ENCODE data around the gene DUSP2.

The DUSP2 gene

GRCh38 chr2:96131152-96131812 lies 14.0 kb downstream of the DUSP2 start:
- no peak for TF ChIP-seq EZH2phosphoT487 (IDR thresholded peaks at IDR 0.05; ENCODE audit: low read length)
- no peak for TF ChIP-seq CTCF (IDR thresholded peaks at IDR 0.05; ENCODE audit: low read length)
- TF ChIP-seq EZH2 (optimal IDR thresholded peaks at IDR 0.05; ENCODE audit: low read depth, low read length), result no peak
- H3K9me2 ChIP-seq (replicated peaks; ENCODE audit: insufficient read depth, low read length), result no peaks in the 10 kb centered on the region
- no peaks in the 10 kb centered on the region for H3K79me2 ChIP-seq (ENCODE audit: low read length)
- peak overlapping the region; percentile 25; the same call in 1 of the 2 replicates for H3K27ac ChIP-seq (ENCODE audit: low read length)
- DNase-seq, result peak; percentile 60
- H4K20me1 ChIP-seq (ENCODE audit: insufficient read depth, low read length), result no peaks in the 10 kb centered on the region
- peaks cover 13% of the 10 kb centered on the region for H3F3A ChIP-seq (ENCODE audit: insufficient read depth, low read length)
- H3K36me3 ChIP-seq (replicated peaks; ENCODE audit: insufficient read depth, low read length), result no peaks in the 10 kb centered on the region
- no peaks in the 10 kb centered on the region for H3K9me3 ChIP-seq (replicated peaks; ENCODE audit: insufficient read depth, low read length)
- H3K27me3 ChIP-seq (replicated peaks; ENCODE audit: insufficient read depth, low read length), result peaks cover 29% of the 10 kb centered on the region; the same call in 1 of the 2 replicates
- peak overlapping the region; percentile 23 for H3K4me3 ChIP-seq (ENCODE audit: low read length)
- H3K4me1 ChIP-seq (ENCODE audit: low read length), result peaks cover 25% of the 10 kb centered on the region
- peak overlapping the region; percentile 59 for H3K4me2 ChIP-seq (ENCODE audit: low read depth, low read length)
- H2AFZ ChIP-seq (ENCODE audit: low read length), result peak overlapping the region; percentile 17
- H3K9ac ChIP-seq (ENCODE audit: low read length), result peak overlapping the region; percentile 2; the same call in 1 of the 2 replicates

DNA sequence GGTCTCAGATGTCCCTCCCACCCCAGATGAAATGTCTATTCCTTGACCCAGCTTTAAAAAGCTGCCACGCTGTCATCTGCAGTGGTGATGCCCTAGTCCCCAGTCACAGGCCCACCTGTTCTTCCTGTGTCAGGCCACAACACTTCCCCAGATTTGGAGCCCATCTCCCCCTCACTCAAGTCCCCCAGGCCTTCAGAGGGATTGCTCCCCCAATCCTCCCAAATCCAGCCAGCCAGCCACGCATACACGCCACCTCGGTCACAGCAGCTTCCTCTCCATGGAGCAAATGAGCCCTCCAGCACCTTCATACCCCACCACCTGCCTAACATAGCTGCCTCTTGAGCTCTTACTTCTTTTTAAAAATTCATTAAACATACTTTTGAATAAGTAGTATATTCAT lies 14.8 kb downstream of the DUSP2 start:
- H3K4me1 ChIP-seq (ENCODE audit: low read length), result peaks cover 25% of the 10 kb centered on the region
- no peaks in the 10 kb centered on the region for H3K36me3 ChIP-seq (replicated peaks; ENCODE audit: insufficient read depth, low read length)
- no peaks in the 10 kb centered on the region for H3K79me2 ChIP-seq (ENCODE audit: low read length)
- no peak for DNase-seq
- no peak for TF ChIP-seq EZH2 (optimal IDR thresholded peaks at IDR 0.05; ENCODE audit: low read depth, low read length)
- TF ChIP-seq CTCF (IDR thresholded peaks at IDR 0.05; ENCODE audit: low read length), result no peak
- TF ChIP-seq EZH2phosphoT487 (IDR thresholded peaks at IDR 0.05; ENCODE audit: low read length), result no peak
- no peak overlapping the region for H2AFZ ChIP-seq (ENCODE audit: low read length)
- H3K9me2 ChIP-seq (replicated peaks; ENCODE audit: insufficient read depth, low read length), result no peaks in the 10 kb centered on the region
- no peak overlapping the region for H3K9ac ChIP-seq (ENCODE audit: low read length)
- no peak overlapping the region; the same call in 1 of the 2 replicates for H3K4me3 ChIP-seq (ENCODE audit: low read length)
- H3K27ac ChIP-seq (ENCODE audit: low read length), result no peak overlapping the region
- peak overlapping the region; percentile 59 for H3K4me2 ChIP-seq (ENCODE audit: low read depth, low read length)
- H3K27me3 ChIP-seq (replicated peaks; ENCODE audit: insufficient read depth, low read length), result peaks cover 25% of the 10 kb centered on the region; the same call in 1 of the 2 replicates
- H4K20me1 ChIP-seq (ENCODE audit: insufficient read depth, low read length), result no peaks in the 10 kb centered on the region
- peaks cover 13% of the 10 kb centered on the region for H3F3A ChIP-seq (ENCODE audit: insufficient read depth, low read length)
- no peaks in the 10 kb centered on the region for H3K9me3 ChIP-seq (replicated peaks; ENCODE audit: insufficient read depth, low read length)

GRCh38 chr2:96129528-96130120 lies 15.6 kb downstream of the DUSP2 start:
- peaks cover 13% of the 10 kb centered on the region for H3F3A ChIP-seq (ENCODE audit: insufficient read depth, low read length)
- H2AFZ ChIP-seq (ENCODE audit: low read length), result no peak overlapping the region
- H3K4me3 ChIP-seq (ENCODE audit: low read length), result no peak overlapping the region
- H3K4me2 ChIP-seq (ENCODE audit: low read depth, low read length), result no peak overlapping the region
- H3K9ac ChIP-seq (ENCODE audit: low read length), result no peak overlapping the region
- H3K4me1 ChIP-seq (ENCODE audit: low read length), result peaks cover 25% of the 10 kb centered on the region
- no peaks in the 10 kb centered on the region for H3K36me3 ChIP-seq (replicated peaks; ENCODE audit: insufficient read depth, low read length)
- H3K27ac ChIP-seq (ENCODE audit: low read length), result no peak overlapping the region
- no peaks in the 10 kb centered on the region for H4K20me1 ChIP-seq (ENCODE audit: insufficient read depth, low read length)
- no peak for DNase-seq
- no peaks in the 10 kb centered on the region for H3K9me3 ChIP-seq (replicated peaks; ENCODE audit: insufficient read depth, low read length)
- no peaks in the 10 kb centered on the region for H3K9me2 ChIP-seq (replicated peaks; ENCODE audit: insufficient read depth, low read length)
- H3K79me2 ChIP-seq (ENCODE audit: low read length), result no peaks in the 10 kb centered on the region
- H3K27me3 ChIP-seq (replicated peaks; ENCODE audit: insufficient read depth, low read length), result peaks cover 21% of the 10 kb centered on the region; the same call in 1 of the 2 replicates
- TF ChIP-seq EZH2 (optimal IDR thresholded peaks at IDR 0.05; ENCODE audit: low read depth, low read length) (no peak), CTCF (IDR thresholded peaks at IDR 0.05; ENCODE audit: low read length) (no peak), EZH2phosphoT487 (IDR thresholded peaks at IDR 0.05; ENCODE audit: low read length) (no peak)
